K562 (cell line): ENCODE measurements around the gene ZBTB38. TPM values are rescaled to one million over a fixed set of nuclear protein-coding genes. Genes with fewer than 3 reads are reported as not detected.

ENCODE experiments used
- ATAC-seq: fragments of 200-7000 bp; cut with Tn5 transposase; 3 replicates; pipeline ENCODE4 v1.9.1; 2020; ENCODE audit warnings: moderate library complexity
- BruUV-seq: library from RNA; stranded (reverse); fragments of 400-500 nt; replicated peaks from 2 replicates; lab custom pipeline; 2021; lab: Mats Ljungman, UMichigan
- CTCF ChIA-PET: fragments of 300-600 bp; formaldehyde crosslinking; extraction: SDS; loops from one replicate; lab custom pipeline; 2021; ENCODE audit warnings: low intra/inter-chr PET ratio; lab: Yijun Ruan, JAX
- POLR2A ChIA-PET: fragments of 300-600, 350-650 bp; sonication (Branson Sonifier 250); formaldehyde crosslinking; extraction: SDS; loops from one replicate; lab custom pipeline; 2021; ENCODE audit warnings: antibody characterized with exemption, inconsistent platforms; lab: Yijun Ruan, JAX
- DNase-seq, 4 experiments: peaks; one replicate each; pipeline versions ENCODE4 v3.0.0 to v3.0.0-alpha.2; 2011 to 2018; ENCODE audit warnings: low spot score in 3 of 4, mixed read lengths in 3 of 4; ENCODE audit errors: extremely low read depth in 1 of 4
- FAIRE-seq: peaks from 2 replicates; lab custom pipeline; 2011; peaks lifted over from hg19 to GRCh38; lab: Jason Lieb, UNC
- H2AFZ ChIP-seq: 2 replicates; pipeline ENCODE4 v1.6.0; 2011; ENCODE audit warnings: low read depth, low read length, control low read depth, inconsistent platforms
- H3K27ac ChIP-seq: fragments of 200-600 bp; 3 replicates; pipeline ENCODE4 v1.8.0; 2011; ENCODE audit warnings: low read depth, mild to moderate bottlenecking, control low read depth, inconsistent platforms, low read length, moderate library complexity, mixed read lengths; ENCODE audit errors: extremely low read depth
- H3K27me3 ChIP-seq, 2 experiments: fragments of 300-600 bp in 1 of 2; 2 replicates in 1 of 2; 3 replicates in 1 of 2; pipeline versions ENCODE4 v1.6.0 to v1.8.0; 2011; ENCODE audit warnings: inconsistent platforms in 2 of 2, low read length in 2 of 2, mild to moderate bottlenecking in 1 of 2, mixed read lengths in 1 of 2, moderate library complexity in 1 of 2; ENCODE audit not compliant: control insufficient read depth in 2 of 2, insufficient read depth in 2 of 2
- H3K36me3 ChIP-seq: fragments of 300-600 bp; 3 replicates; pipeline ENCODE4 v1.8.0; 2011; ENCODE audit warnings: mild to moderate bottlenecking, low read length, inconsistent platforms; ENCODE audit not compliant: control insufficient read depth, insufficient read depth
- H3K4me1 ChIP-seq, 2 experiments: fragments of 200-600 bp in 1 of 2; replicated peaks in 1 of 2; 2 replicates in 1 of 2; 3 replicates in 1 of 2; pipeline versions ENCODE4 v1.5.1 to v1.8.0; 2011; ENCODE audit warnings: inconsistent platforms in 2 of 2, low read length in 2 of 2, mild to moderate bottlenecking in 1 of 2, mixed read lengths in 1 of 2, moderate library complexity in 1 of 2; ENCODE audit not compliant: control insufficient read depth in 2 of 2, insufficient read depth in 2 of 2
- H3K4me2 ChIP-seq: 2 replicates; pipeline ENCODE4 v1.6.1; 2011; ENCODE audit warnings: low read length, control low read depth, inconsistent platforms, mixed read lengths; ENCODE audit not compliant: insufficient read depth
- H3K4me3 ChIP-seq: fragments of 200-600 bp; sonication (generic), shearing (Covaris generic); 2 replicates; pipeline ENCODE4 v1.5.1; 2016; ENCODE audit warnings: control low read depth, inconsistent platforms
- H3K79me2 ChIP-seq: fragments of 200-600 bp; 3 replicates; pipeline ENCODE4 v1.8.0; 2011; ENCODE audit warnings: low read length, inconsistent platforms; ENCODE audit not compliant: control insufficient read depth, insufficient read depth
- H3K9ac ChIP-seq, 2 experiments: 2 replicates each; pipeline versions ENCODE4 v1.6.0 to v1.6.1; 2011; ENCODE audit warnings: low read depth in 2 of 2, low read length in 2 of 2, control low read depth in 1 of 2, inconsistent platforms in 1 of 2, mild to moderate bottlenecking in 1 of 2, mixed read lengths in 1 of 2; ENCODE audit not compliant: insufficient read depth in 1 of 2
- H3K9me1 ChIP-seq: one replicate; pipeline ENCODE4 v1.6.0; 2011; ENCODE audit warnings: inconsistent platforms, mild to moderate bottlenecking, low read length, moderate library complexity; ENCODE audit not compliant: control insufficient read depth, insufficient read depth
- H3K9me3 ChIP-seq: replicated peaks from 2 replicates; pipeline ENCODE4 v1.5.1; 2011; ENCODE audit warnings: low read depth, low read length, inconsistent platforms; ENCODE audit not compliant: control insufficient read depth, insufficient read depth
- H4K20me1 ChIP-seq: replicated peaks from 2 replicates; pipeline ENCODE4 v1.6.1; 2011; ENCODE audit warnings: low read length, inconsistent platforms, mixed read lengths; ENCODE audit not compliant: control insufficient read depth, insufficient read depth
- CREB3 ChIP-seq: fragments of 450-650 bp; conservative IDR thresholded peaks from 2 replicates; pipeline ENCODE4 v1.6.1; 2016; ENCODE audit warnings: missing genetic modification characterization, low read depth, mild to moderate bottlenecking, missing compliant biosample characterization, moderate library complexity
- MECOM ChIP-seq: fragments of 250-450 bp; sonication (Bioruptor Pico); IDR thresholded peaks from 2 replicates; pipeline ENCODE4 v1.8.0; 2022; ENCODE audit warnings: inconsistent platforms
- WGBS: fragments of 100-300 bp; shearing (Covaris generic); methylation state at CpG from one replicate; pipeline ENCODE4 v1.1.6; 2016; ENCODE audit warnings: low coverage, mixed read lengths; ENCODE audit not compliant: insufficient coverage; ENCODE audit errors: missing lambda C conversion rate; 5-methylcytosine and 5-hydroxymethylcytosine counted together
- in situ Hi-C: fragments of 300-500 bp; cut with MboI; formaldehyde crosslinking; loops from 4 replicates; pipeline ENCODE4 v1.15.0; 2018; ENCODE audit warnings: inconsistent platforms, mixed read lengths
- intact Hi-C: fragments of 100-400 bp; cut with micrococcal nuclease; formaldehyde crosslinking; loops from 2 replicates; pipeline ENCODE4 v1.14.2; 2022
- polyA plus RNA-seq, 8 experiments: library from polyadenylated mRNA; depleted of rRNA in 4 of 8; stranded (reverse) in 5 of 8; unstranded in 3 of 8; fragments of >200 nt; fragmentation: Nextera tagmentation in 2 of 8; fragmentation: Illumina TruSeq in 1 of 8; extraction: Ambion mirVana in 2 of 8; extraction: Trizol in 1 of 8; gene quantifications; 2 replicates each; pipeline versions ENCODE4 v1.2.1 to v1.2.3, GENCODE V29; 2011 to 2014; ENCODE audit warnings: inconsistent platforms in 1 of 8, missing spikeins in 1 of 8
- total RNA-seq, 7 experiments: library from RNA; depleted of rRNA in 6 of 7; stranded (reverse); fragments of >200 nt in 6 of 7; fragmentation: Illumina TruSeq in 2 of 7; extraction: Trizol in 2 of 7; gene quantifications; 2 replicates each; pipeline versions ENCODE4 v1.2.1 to v1.2.3, GENCODE V29; 2011 to 2021; ENCODE audit warnings: low replicate concordance in 1 of 7

Gene ZBTB38
- total and polyA plus RNA-seq, 9 of the 15 experiments (the other 6 are each of a cell fraction or from before 2014, with no cell fraction given) = 12.1 to 39.4 (median 22.9) TPM

GRCh38 chr3:141411251-141411771 is 43.0 kb downstream of the ZBTB38 start:
- no peak for DNase-seq
- FAIRE-seq = no peak
- CTCF ChIA-PET = no interaction called here
- Histone ChIP-seq H4K20me1 (no peaks in the 10 kb centered on the region), H3K27me3 (no peaks in the 10 kb centered on the region), H3K9ac (no peak overlapping the region; a peak in 1 of 4 replicates), H3K9me3 (no peaks in the 10 kb centered on the region), H3K79me2 (no peaks in the 10 kb centered on the region), H2AFZ (peak overlapping the region; percentile 41; the same call in 1 of the 2 replicates), H3K4me3 (no peak overlapping the region), H3K36me3 (peaks cover 23% of the 10 kb centered on the region; the same call in 2 of the 3 replicates), H3K4me1 (peaks cover 2 to 28% of the 10 kb centered on the region in 2 experiments; a peak in 4 of 5 replicates), H3K4me2 (no peak overlapping the region), H3K9me1 (no peaks in the 10 kb centered on the region)
- BruUV-seq = no TSS peak
- intact Hi-C loops = no loop called here
- TF ChIP-seq MECOM (CRISPR knock-in tag) (no peak), CREB3 (0 out of 2 replicates have a peak, but pooled peaks have one; percentile 9)
- TF ChIP-seq, all 486 proteins: peak for 1
- in situ Hi-C loops = no loop called here
- peak overlapping the region; percentile 50; the same call in 2 of the 3 replicates for H3K27ac ChIP-seq
- POLR2A ChIA-PET = interaction anchor here (0.6 to 2.1 kb wide), 6 partner anchors 11 to 41 kb away, joined by 3 to 6 read pairs (median 4); no protein-coding TSS in a partner anchor
- ATAC-seq = peak; percentile 38
- 62% methylated on average over 7 of the region's 7 CpGs for WGBS
